ENCODE data around the gene GRK1. TPM values are rescaled to one million over a fixed set of nuclear protein-coding genes. Genes with fewer than 3 reads are reported as not detected.

Gene GRK1
- total and polyA plus RNA-seq, 2 of the 4 experiments (the other 2 are of a cell fraction) = not detected

GRCh38 chr13:113621046-113621445 is 46.0 kb upstream of the GRK1 start:
- H3K27me3 ChIP-seq (ENCODE audit: control insufficient read depth, insufficient read depth, low read length) = no peaks in the 10 kb centered on the region
- intact Hi-C loops (cut with micrococcal nuclease) (no loop called here), in situ Hi-C loops (cut with MboI; ENCODE audit: low sequenced_read_pairs) (no loop called here), dilution Hi-C loops (cut with HindIII; ENCODE audit: low sequenced_read_pairs, unreplicated experiment) (no loop called here)
- no peak overlapping the region for H2AK5ac ChIP-seq (ENCODE audit: low read depth, low read length)
- TF ChIP-seq MAFK (IDR thresholded peaks at IDR 0.05; ENCODE audit: low read depth, low read length) (no peak), RAD21 (IDR thresholded peaks at IDR 0.05; ENCODE audit: low read length) (no peak), SMC3 (IDR thresholded peaks at IDR 0.05; ENCODE audit: low read depth, low read length) (no peak), CEBPB (IDR thresholded peaks at IDR 0.05; ENCODE audit: low read depth, low read length) (no peak), CHD1 (IDR thresholded peaks at IDR 0.05; ENCODE audit: low read depth, low read length) (no peak), POLR2A (IDR thresholded peaks at IDR 0.05; ENCODE audit: low read depth, low read length) (no peak), CTCF (conservative IDR thresholded peaks at IDR 0.05; ENCODE audit: low read depth, low read length) (no peak), MAZ (IDR thresholded peaks at IDR 0.05; ENCODE audit: borderline replicate concordance, low read depth, low read length) (no peak), FOS (IDR thresholded peaks at IDR 0.05; ENCODE audit: low read depth, low read length) (no peak), USF2 (IDR thresholded peaks at IDR 0.05; ENCODE audit: low read depth, low read length) (no peak), BHLHE40 (IDR thresholded peaks at IDR 0.05; ENCODE audit: low read depth, low read length) (no peak), NFE2L2 (IDR thresholded peaks at IDR 0.05; ENCODE audit: low read depth, low read length) (no peak), RCOR1 (IDR thresholded peaks at IDR 0.05; ENCODE audit: insufficient replicate concordance, low read length) (no peak)
- peaks cover 18% of the 10 kb centered on the region for H3K4me1 ChIP-seq (ENCODE audit: control insufficient read depth, insufficient read depth, low read length)
- WGBS, 2 experiments (ENCODE audit: extremely low coverage in 2 of 2, insufficient read length in 1 of 2) = 94% methylated on average over 3 of the region's 15 CpGs; no CpG with 5 or more reads in 1 of the 2 experiments
- DNase-seq (no peak), ATAC-seq (ENCODE audit: low read depth) (no peak)
- no peak overlapping the region for H3K9ac ChIP-seq (ENCODE audit: low read depth, low read length)
- H3K18ac ChIP-seq (ENCODE audit: low read depth, low read length) = no peak overlapping the region
- H3K9me3 ChIP-seq (ENCODE audit: control insufficient read depth, insufficient read depth, low read length) = no peaks in the 10 kb centered on the region
- BruUV-seq (replicated peaks) = no TSS peak
- ChIA-PET CTCF (no interaction called here), POLR2A (ENCODE audit: unreplicated experiment) (no interaction called here)
- no peak overlapping the region for H4K8ac ChIP-seq (ENCODE audit: low read depth in 2 of 2, low read length in 2 of 2)
- H3K14ac ChIP-seq (replicated peaks; ENCODE audit: low read depth, low read length) = no peak overlapping the region
- H2AFZ ChIP-seq (replicated peaks; ENCODE audit: low read length, poor library complexity) = no peak overlapping the region
- H2BK120ac ChIP-seq (ENCODE audit: low read depth, low read length) = no peak overlapping the region
- H3K4me2 ChIP-seq (ENCODE audit: low read depth, low read length) = no peak overlapping the region
- peaks cover 63% of the 10 kb centered on the region for H4K20me1 ChIP-seq (ENCODE audit: insufficient read depth, low read length)
- peaks cover 24 to 68% of the 10 kb centered on the region in 2 experiments for H3K79me1 ChIP-seq (ENCODE audit: low read depth in 1 of 2, low read length in 2 of 2)
- H3K4ac ChIP-seq (ENCODE audit: low read depth, low read length) = no peak overlapping the region
- no peak overlapping the region for H4K5ac ChIP-seq (ENCODE audit: low read depth, low read length)
- no peak overlapping the region for H4K91ac ChIP-seq (ENCODE audit: insufficient read depth, low read depth, low read length)
- peaks cover 22% of the 10 kb centered on the region for H3K36me3 ChIP-seq (ENCODE audit: control insufficient read depth, insufficient read depth, low read length)
- H2AK9ac ChIP-seq (replicated peaks; ENCODE audit: low read depth, low read length, poor library complexity) = no peak overlapping the region
- H3K27ac ChIP-seq (ENCODE audit: insufficient read depth, low read length) = no peak overlapping the region
- no peak overlapping the region for H2BK15ac ChIP-seq (ENCODE audit: low read depth, low read length)
- no peak overlapping the region for H3K56ac ChIP-seq (ENCODE audit: extremely low read depth, insufficient read depth, low read length)
- H3K23ac ChIP-seq (ENCODE audit: low read depth, low read length) = no peak overlapping the region
- no peak overlapping the region for H3K4me3 ChIP-seq (ENCODE audit: insufficient read depth, low read depth, low read length)
- H3K9me1 ChIP-seq (ENCODE audit: insufficient read depth, low read length) = peaks cover 11% of the 10 kb centered on the region; the same call in 1 of the 2 replicates
- H2BK5ac ChIP-seq (ENCODE audit: low read depth, low read length, poor library complexity, severe bottlenecking) = no peak overlapping the region
- H2BK20ac ChIP-seq (ENCODE audit: low read depth, low read length) = no peak overlapping the region

Measured in IMR-90 (cell line).